ENCODE data around the gene C4BPB. TPM values are rescaled to one million over a fixed set of nuclear protein-coding genes. Genes with fewer than 3 reads are reported as not detected.

Gene C4BPB
- total RNA-seq, 2 experiments from 2014 or later: not detected

DNA sequence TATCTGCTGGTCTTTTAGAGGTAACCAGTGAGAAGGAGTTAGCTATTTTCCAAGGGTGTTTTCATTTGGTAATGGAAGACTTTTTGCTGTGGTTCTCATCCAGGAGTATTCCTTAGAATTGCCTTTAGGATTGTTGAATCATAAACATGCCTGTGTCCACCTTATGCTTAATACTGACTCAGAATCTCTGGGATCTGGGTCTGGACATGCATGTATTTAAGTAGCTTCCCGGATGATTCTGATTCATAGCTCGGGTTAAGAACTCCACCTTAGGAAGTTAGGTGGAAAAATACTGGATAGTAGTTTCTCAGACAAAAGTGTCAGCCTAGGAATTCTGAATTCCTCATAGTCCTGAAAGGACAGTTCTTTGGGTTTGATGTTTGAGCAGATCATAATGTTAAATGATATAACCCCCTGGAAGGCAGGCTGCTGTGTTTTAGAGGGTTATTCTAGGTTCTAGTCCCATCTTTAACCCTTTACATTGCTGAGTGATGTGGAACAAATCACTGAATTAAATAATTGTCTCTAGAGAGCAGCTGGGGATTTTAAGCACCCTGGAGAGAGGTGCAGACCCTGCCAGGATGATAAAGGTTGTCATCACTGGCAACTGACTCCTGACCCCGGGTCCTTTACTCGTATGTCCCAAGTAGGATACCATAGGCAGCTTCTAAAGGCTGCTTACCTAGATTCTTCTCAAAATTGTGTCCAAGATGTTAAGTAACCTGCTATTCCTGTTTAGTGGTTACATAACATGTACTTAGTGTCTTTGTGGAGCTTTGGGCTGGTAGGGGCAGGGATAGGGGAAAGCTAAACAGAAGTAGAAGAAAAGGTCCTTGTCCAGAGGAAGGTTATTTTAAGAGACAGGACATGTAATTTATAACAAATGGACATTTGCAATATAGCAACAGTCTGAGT, 14.5 kb upstream of the C4BPB start:
- Histone ChIP-seq H3K4me2 (ENCODE audit: low read length) (no peak overlapping the region), H3K36me3 (ENCODE audit: insufficient read depth, low read length) (peaks cover 13% of the 10 kb centered on the region; the same call in 1 of the 2 replicates), H4K20me1 (ENCODE audit: insufficient read depth, low read length) (no peaks in the 10 kb centered on the region), H3K4me1 (ENCODE audit: insufficient read depth, low read length, poor library complexity, severe bottlenecking) (peaks cover 6% of the 10 kb centered on the region), H3K4me3 (ENCODE audit: low read depth, low read length, poor library complexity, severe bottlenecking) (no peak overlapping the region), H3K9me3 (ENCODE audit: low read length) (no peaks in the 10 kb centered on the region), H3K79me2 (ENCODE audit: insufficient read depth, low read depth, low read length) (no peaks in the 10 kb centered on the region), H3K27ac (ENCODE audit: low read depth, low read length, poor library complexity, severe bottlenecking) (no peak overlapping the region), H2AFZ (ENCODE audit: low read length) (no peak overlapping the region), H3K9me2 (ENCODE audit: insufficient read depth, low read length) (no peaks in the 10 kb centered on the region)
- DNase-seq (ENCODE audit: low spot score): no peak
- no peak for TF ChIP-seq EZH2phosphoT487 (IDR thresholded peaks at IDR 0.05; ENCODE audit: borderline replicate concordance, low read depth, low read length)
- TF ChIP-seq, protein P1, sequence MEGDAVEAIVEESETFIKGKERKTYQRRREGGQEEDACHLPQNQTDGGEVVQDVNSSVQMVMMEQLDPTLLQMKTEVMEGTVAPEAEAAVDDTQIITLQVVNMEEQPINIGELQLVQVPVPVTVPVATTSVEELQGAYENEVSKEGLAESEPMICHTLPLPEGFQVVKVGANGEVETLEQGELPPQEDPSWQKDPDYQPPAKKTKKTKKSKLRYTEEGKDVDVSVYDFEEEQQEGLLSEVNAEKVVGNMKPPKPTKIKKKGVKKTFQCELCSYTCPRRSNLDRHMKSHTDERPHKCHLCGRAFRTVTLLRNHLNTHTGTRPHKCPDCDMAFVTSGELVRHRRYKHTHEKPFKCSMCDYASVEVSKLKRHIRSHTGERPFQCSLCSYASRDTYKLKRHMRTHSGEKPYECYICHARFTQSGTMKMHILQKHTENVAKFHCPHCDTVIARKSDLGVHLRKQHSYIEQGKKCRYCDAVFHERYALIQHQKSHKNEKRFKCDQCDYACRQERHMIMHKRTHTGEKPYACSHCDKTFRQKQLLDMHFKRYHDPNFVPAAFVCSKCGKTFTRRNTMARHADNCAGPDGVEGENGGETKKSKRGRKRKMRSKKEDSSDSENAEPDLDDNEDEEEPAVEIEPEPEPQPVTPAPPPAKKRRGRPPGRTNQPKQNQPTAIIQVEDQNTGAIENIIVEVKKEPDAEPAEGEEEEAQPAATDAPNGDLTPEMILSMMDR (conservative IDR thresholded peaks at IDR 0.05; ENCODE audit: low read length): no peak
- BruUV-seq (replicated peaks): no TSS peak
- ChIA-PET CTCF (ENCODE audit: unreplicated experiment) (no interaction called here), POLR2A (interaction anchor here (0.6 to 2.3 kb wide), 4 partner anchors 10 to 139 kb away, joined by 3 to 8 read pairs (median 4); no protein-coding TSS in a partner anchor)
- intact Hi-C loops (cut with micrococcal nuclease; ENCODE audit: unreplicated experiment): loop anchor here (10.0 kb wide), 1 partner anchor 69 kb away; no protein-coding TSS in a partner anchor

GRCh38 chr1:207076181-207076955, 12.3 kb upstream of the C4BPB start:
- no peaks in the 10 kb centered on the region for H3K4me1 ChIP-seq (ENCODE audit: insufficient read depth, low read length, poor library complexity, severe bottlenecking)
- intact Hi-C loops (cut with micrococcal nuclease; ENCODE audit: unreplicated experiment): loop anchor here (5.0 to 10.0 kb wide), 2 partner anchors 34 to 72 kb away; no protein-coding TSS in a partner anchor
- no peak for DNase-seq (ENCODE audit: low spot score)
- H3K36me3 ChIP-seq (ENCODE audit: insufficient read depth, low read length): no peaks in the 10 kb centered on the region
- H3K27ac ChIP-seq (ENCODE audit: low read depth, low read length, poor library complexity, severe bottlenecking): no peak overlapping the region
- TF ChIP-seq EZH2phosphoT487 (IDR thresholded peaks at IDR 0.05; ENCODE audit: borderline replicate concordance, low read depth, low read length): no peak
- TF ChIP-seq, protein P1 (conservative IDR thresholded peaks at IDR 0.05; ENCODE audit: low read length): no peak
- ChIA-PET POLR2A (interaction anchor here (0.6 to 2.3 kb wide), 4 partner anchors 8 to 81 kb away, joined by 3 to 8 read pairs (median 4); partner anchors contain the start of gene PFKFB2), CTCF (ENCODE audit: unreplicated experiment) (interaction anchor here (1.2 kb wide), 1 partner anchor 24 kb away, joined by 3 read pairs; the partner anchor contains the start of gene PFKFB2)
- H3K79me2 ChIP-seq (ENCODE audit: insufficient read depth, low read depth, low read length): no peaks in the 10 kb centered on the region
- no TSS peak for BruUV-seq (replicated peaks)
- no peaks in the 10 kb centered on the region for H3K9me3 ChIP-seq (ENCODE audit: low read length)
- H4K20me1 ChIP-seq (ENCODE audit: insufficient read depth, low read length): no peaks in the 10 kb centered on the region
- H3K4me3 ChIP-seq (ENCODE audit: low read depth, low read length, poor library complexity, severe bottlenecking): no peak overlapping the region
- no peak overlapping the region for H3K4me2 ChIP-seq (ENCODE audit: low read length)
- no peak overlapping the region for H2AFZ ChIP-seq (ENCODE audit: low read length)
- no peaks in the 10 kb centered on the region for H3K9me2 ChIP-seq (ENCODE audit: insufficient read depth, low read length)

Measured in OCI-LY7 (cell line).